HCT116 (cell line): ENCODE data around the gene PDE1A. TPM values are rescaled to one million over a fixed set of nuclear protein-coding genes. Genes with fewer than 3 reads are reported as not detected.

Experiments used
- ATAC-seq: fragments of 200-7000 bp; cut with Tn5 transposase; 2 replicates; pipeline ENCODE4 v1.9.1; 2020; ENCODE audit warnings: mild to moderate bottlenecking, moderate library complexity
- BruUV-seq: library from RNA; stranded (reverse); fragments of 400-500 nt; replicated peaks from 2 replicates; lab custom pipeline; 2021; lab: Mats Ljungman, UMichigan
- CTCF ChIA-PET: fragments of 300-600 bp; sonication (Branson Sonifier 250); formaldehyde crosslinking; loops from one replicate; lab custom pipeline; 2021; ENCODE audit warnings: antibody characterized with exemption; lab: Charles Lee
- POLR2A ChIA-PET: fragments of 300-600, 350-600 bp; sonication (Branson Sonifier 250); formaldehyde crosslinking; loops from one replicate; lab custom pipeline; 2021; ENCODE audit warnings: antibody characterized with exemption; lab: Charles Lee
- RAD21 ChIA-PET, 2 experiments: fragments of 300-600 bp; sonication (Branson Sonifier 250); formaldehyde crosslinking; loops; one replicate each; lab custom pipeline; 2023; ENCODE audit warnings: low total read pairs in 2 of 2; ENCODE audit not compliant: uncharacterized antibody in 2 of 2, unreplicated experiment in 2 of 2, low non-redundant PET in 1 of 2; lab: Charles Lee
- DNase-seq: peaks from one replicate; pipeline ENCODE4 v3.0.0-alpha.2; 2010; ENCODE audit warnings: low read depth, low spot score
- H2AFZ ChIP-seq: fragments of 200-600 bp; shearing (Covaris generic), sonication (generic); 2 replicates; pipeline ENCODE4 v1.6.1; 2017; ENCODE audit warnings: low read depth, mixed run types, mixed read lengths, antibody characterized with exemption, low read length; ENCODE audit not compliant: poor library complexity, severe bottlenecking
- H3K27ac ChIP-seq: 2 replicates; pipeline ENCODE4 v1.5.1; 2012; ENCODE audit warnings: low read depth, low read length
- H3K27me3 ChIP-seq: fragments of 200-600 bp; sonication (generic); 2 replicates; pipeline ENCODE4 v1.6.1; 2016; ENCODE audit warnings: mixed run types, low read length, mixed read lengths; ENCODE audit not compliant: insufficient read depth
- H3K36me3 ChIP-seq, 2 experiments: fragments of 200-500 bp in 1 of 2; fragments of 200-600 bp in 1 of 2; sonication (Bioruptor generic) in 1 of 2; sonication (generic) in 1 of 2; 2 replicates each; pipeline versions ENCODE4 v1.5.1 to v1.6.1; 2014 to 2016; ENCODE audit warnings: low read length in 2 of 2, inconsistent platforms in 1 of 2, mixed read lengths in 1 of 2, mixed run types in 1 of 2; ENCODE audit not compliant: insufficient read depth in 2 of 2, control insufficient read depth in 1 of 2
- H3K4me1 ChIP-seq, 2 experiments: fragments of 200-600 bp in 1 of 2; sonication (generic) in 1 of 2; 2 replicates each; pipeline versions ENCODE4 v1.5.1 to v1.6.1; 2012 to 2017; ENCODE audit warnings: low read length in 2 of 2, inconsistent platforms in 1 of 2, mild to moderate bottlenecking in 1 of 2, mixed read lengths in 1 of 2, mixed run types in 1 of 2, moderate library complexity in 1 of 2; ENCODE audit not compliant: insufficient read depth in 2 of 2, control insufficient read depth in 1 of 2
- H3K4me2 ChIP-seq: fragments of 200-600 bp; sonication (generic); 2 replicates; pipeline ENCODE4 v1.6.1; 2017; ENCODE audit warnings: mixed run types, low read length, mixed read lengths
- H3K4me3 ChIP-seq, 2 experiments: fragments of 200-600 bp in 1 of 2; sonication (generic) in 1 of 2; replicated peaks in 1 of 2; 2 replicates each; pipeline ENCODE4 v1.5.1; 2011 to 2016; ENCODE audit warnings: low read length in 2 of 2, control low read depth in 1 of 2, low read depth in 1 of 2, mild to moderate bottlenecking in 1 of 2, mixed read lengths in 1 of 2, mixed run types in 1 of 2
- H3K79me2 ChIP-seq: fragments of 200-600 bp; sonication (generic); 2 replicates; pipeline ENCODE4 v1.6.1; 2017; ENCODE audit warnings: mild to moderate bottlenecking, mixed run types, low read length, moderate library complexity, mixed read lengths; ENCODE audit not compliant: insufficient read depth
- H3K9ac ChIP-seq: fragments of 200-600 bp; sonication (generic); 2 replicates; pipeline ENCODE4 v1.6.1; 2016; ENCODE audit warnings: low read length, mixed read lengths
- H3K9me2 ChIP-seq: fragments of 200-600 bp; sonication (generic), shearing (Covaris generic); 2 replicates; pipeline ENCODE4 v1.6.1; 2017; ENCODE audit warnings: mixed run types, mild to moderate bottlenecking, moderate library complexity; ENCODE audit not compliant: insufficient read depth
- H3K9me3 ChIP-seq, 2 experiments: fragments of 200-500 bp in 1 of 2; fragments of 200-600 bp in 1 of 2; sonication (Bioruptor generic) in 1 of 2; sonication (generic) in 1 of 2; 2 replicates each; pipeline ENCODE4 v1.6.1; 2014 to 2017; ENCODE audit warnings: low read length in 2 of 2, mixed read lengths in 2 of 2, inconsistent platforms in 1 of 2, low read depth in 1 of 2, mild to moderate bottlenecking in 1 of 2, mixed run types in 1 of 2, moderate library complexity in 1 of 2; ENCODE audit not compliant: control insufficient read depth in 1 of 2, insufficient read depth in 1 of 2
- H4K20me1 ChIP-seq: fragments of 200-600 bp; sonication (generic), shearing (Covaris generic); 2 replicates; pipeline ENCODE4 v1.6.1; 2017; ENCODE audit warnings: mixed run types, mild to moderate bottlenecking, moderate library complexity; ENCODE audit not compliant: insufficient read depth
- ATF3 ChIP-seq: IDR thresholded peaks from 2 replicates; pipeline ENCODE4 v1.6.1; 2012
- CBX3 ChIP-seq: IDR thresholded peaks from 2 replicates; pipeline ENCODE4 v1.6.1; 2012; ENCODE audit warnings: low read depth
- CEBPB ChIP-seq: IDR thresholded peaks from 2 replicates; pipeline ENCODE4 v1.6.1; 2012; ENCODE audit warnings: low read depth
- EZH2phosphoT487 ChIP-seq: fragments of 200-600 bp; IDR thresholded peaks from 2 replicates; pipeline ENCODE4 v1.6.1; 2018; ENCODE audit warnings: antibody characterized with exemption, borderline replicate concordance
- FOSL1 ChIP-seq: IDR thresholded peaks from 2 replicates; pipeline ENCODE4 v1.6.1; 2012; ENCODE audit warnings: low read depth
- JUND ChIP-seq: IDR thresholded peaks from 2 replicates; pipeline ENCODE4 v1.6.1; 2012
- MAX ChIP-seq: IDR thresholded peaks from 2 replicates; pipeline ENCODE4 v1.6.1; 2012
- POLR2AphosphoS5 ChIP-seq: IDR thresholded peaks from 2 replicates; pipeline ENCODE4 v1.6.1; 2011; ENCODE audit warnings: mild to moderate bottlenecking, low read depth, low read length, moderate library complexity
- RAD21 ChIP-seq: IDR thresholded peaks from 2 replicates; pipeline ENCODE4 v1.6.1; 2012; ENCODE audit warnings: low read depth, mild to moderate bottlenecking
- SP1 ChIP-seq: IDR thresholded peaks from 2 replicates; pipeline ENCODE4 v1.6.1; 2012; ENCODE audit warnings: low read depth
- TCF7L2 ChIP-seq: IDR thresholded peaks from 2 replicates; pipeline ENCODE4 v1.7.0; 2011; ENCODE audit warnings: borderline replicate concordance, inconsistent platforms; ENCODE audit not compliant: insufficient read depth, insufficient read length; ENCODE audit errors: extremely low read depth
- ZBTB33 ChIP-seq: IDR thresholded peaks from 2 replicates; pipeline ENCODE4 v1.6.1; 2011; ENCODE audit warnings: mild to moderate bottlenecking, low read length, moderate library complexity; ENCODE audit not compliant: insufficient replicate concordance; ENCODE audit errors: extremely low read depth
- ZNF274 ChIP-seq: fragments of 200-500 bp; sonication (Bioruptor generic); IDR thresholded peaks from 2 replicates; pipeline ENCODE4 v1.6.1; 2014; ENCODE audit warnings: mild to moderate bottlenecking, low read depth, low read length, inconsistent platforms
- intact Hi-C: fragments of 100-400 bp; cut with micrococcal nuclease; formaldehyde crosslinking; loops from 2 replicates; pipeline ENCODE4 v1.10.0; 2022
- total RNA-seq: library from RNA; stranded (reverse); gene quantifications from one replicate; pipeline ENCODE4 v1.2.1, GENCODE V29; 2021; ENCODE audit not compliant: unreplicated experiment

PDE1A gene
- total RNA-seq, 1 experiment from 2014 or later, result 0.12 TPM

- CTCF ChIA-PET, result interaction anchor here (7.9 kb wide), 1 partner anchor 461 kb away, joined by 68 read pairs; no protein-coding TSS in a partner anchor
- intact Hi-C loops, result loop anchor here (5.0 kb wide), 1 partner anchor 795 kb away; no protein-coding TSS in a partner anchor
- Histone ChIP-seq H3K79me2 (no peaks in the 10 kb centered on the region), H3K9me3 (peaks cover 0 to 6% of the 10 kb centered on the region in 2 experiments; a peak in 2 of 4 replicates), H3K27me3 (no peaks in the 10 kb centered on the region), H3K4me3 (no peak overlapping the region), H2AFZ (no peak overlapping the region), H3K4me1 (no peaks in the 10 kb centered on the region), H3K4me2 (no peak overlapping the region), H3K9me2 (no peaks in the 10 kb centered on the region), H3K36me3 (no peaks in the 10 kb centered on the region), H3K9ac (no peak overlapping the region), H3K27ac (no peak overlapping the region), H4K20me1 (no peaks in the 10 kb centered on the region)
- DNase-seq (no peak), ATAC-seq (no peak)
- TF ChIP-seq CEBPB (no peak), RAD21 (no peak), EZH2phosphoT487 (no peak), ZBTB33 (no peak), ATF3 (no peak), FOSL1 (no peak), JUND (no peak), POLR2AphosphoS5 (no peak), ZNF274 (no peak), TCF7L2 (no peak), CBX3 (no peak), SP1 (no peak), MAX (no peak)
- no TSS peak for BruUV-seq
- RAD21 ChIA-PET, result interaction anchor here in 1 of 2 experiments (1.3 kb wide), 1 partner anchor 462 kb away, joined by 12 read pairs; no protein-coding TSS in a partner anchor
- POLR2A ChIA-PET, result no interaction called here
Measured at GRCh38 chr2:182187130-182187529, 239.7 kb downstream of the PDE1A start.
